ENCODE results near the gene RAB5A.
"Not testable (repeated sequence)": the region's sequence is repeated elsewhere in the genome, so short reads cannot be mapped to it uniquely, and the experiment has no call there.

Gene RAB5A

GRCh38 chr3:19948226-19948591, 1.3 kb downstream of the RAB5A start:
- no peak for DNase-seq

- no peak for DNase-seq
These were observed 3.4 kb downstream of the RAB5A start for GRCh38 chr3:19950316-19950715.

- no peak for DNase-seq
These were observed 7.8 kb downstream of the RAB5A start for GRCh38 chr3:19954676-19955075.

- DNase-seq, result not testable (repeated sequence)
These were observed 10.5 kb downstream of the RAB5A start for GRCh38 chr3:19957354-19957753.

GRCh38 chr3:19959505-19959904, 12.6 kb downstream of the RAB5A start:
- no peak for DNase-seq

GRCh38 chr3:19960696-19961095, 13.8 kb downstream of the RAB5A start:
- no peak for DNase-seq

GRCh38 chr3:19961960-19962359, 15.1 kb downstream of the RAB5A start:
- no peak for DNase-seq

- DNase-seq, result no peak
These were observed 20.3 kb downstream of the RAB5A start for GRCh38 chr3:19967208-19967607.

GRCh38 chr3:19967812-19968211, 20.9 kb downstream of the RAB5A start:
- DNase-seq, result no peak

GRCh38 chr3:19970327-19970726, 23.4 kb downstream of the RAB5A start:
- no peak for DNase-seq

GRCh38 chr3:19972054-19972453, 25.2 kb downstream of the RAB5A start:
- DNase-seq, result no peak

- DNase-seq, result not testable (repeated sequence)
These were observed 42.0 kb downstream of the RAB5A start for GRCh38 chr3:19988904-19989303.

- DNase-seq, result no peak
These were observed 47.9 kb downstream of the RAB5A start for GRCh38 chr3:19994796-19995195.

GRCh38 chr3:19997502-19997901, 50.6 kb downstream of the RAB5A start:
- DNase-seq, result no peak

GRCh38 chr3:20001932-20002331, 55.0 kb downstream of the RAB5A start:
- DNase-seq, result no peak

GRCh38 chr3:20007960-20008359, 61.1 kb downstream of the RAB5A start:
- DNase-seq, result no peak

- no peak for DNase-seq
These were observed 61.7 kb downstream of the RAB5A start for GRCh38 chr3:20008646-20009045.

- no peak for DNase-seq
These were observed 65.3 kb downstream of the RAB5A start, which contains the start of gene PP2D1 for GRCh38 chr3:20012164-20012563. Gene PP2D1, minus strand, starts transcription at chr3:20012264. Its CDS starts 192 bp downstream, at chr3:20012072.

GRCh38 chr3:20013396-20013795, 66.5 kb downstream of the RAB5A start:
- DNase-seq, result no peak

- DNase-seq, result no peak
These were observed 68.6 kb downstream of the RAB5A start for GRCh38 chr3:20015525-20015924.

- not testable (repeated sequence) for DNase-seq
These were observed 69.2 kb downstream of the RAB5A start for GRCh38 chr3:20016076-20016475.

GRCh38 chr3:20022954-20023622, 76.2 kb downstream of the RAB5A start:
- DNase-seq, result no peak

- DNase-seq, result no peak
These were observed 76.9 kb downstream of the RAB5A start for GRCh38 chr3:20023623-20024405.

- DNase-seq, result no peak
These were observed 80.2 kb downstream of the RAB5A start for GRCh38 chr3:20027136-20027535.
